Upper lobe of left lung (tissue), 4 donors: ENCODE data around the gene SETBP1.

ENCODE experiments used
- POLR2A ChIP-seq, 4 donors: fragments of 450-650 bp; IDR thresholded peaks; one replicate each; pipeline ENCODE4 v1.5.1; 2016 to 2017; ENCODE audit warnings: antibody characterized with exemption in 4 of 4, mild to moderate bottlenecking in 2 of 4
- TF ChIP-seq, protein P1 (sequence below), 6 experiments: fragments of 450-650 bp in 4 of 6; fragments of 200-600 bp in 2 of 6; sonication (generic) in 2 of 6; IDR thresholded peaks; one replicate each; pipeline ENCODE4 v1.5.1; 2016 to 2019; ENCODE audit warnings: antibody characterized with exemption in 6 of 6

- no peak for TF ChIP-seq POLR2A (IDR thresholded peaks at IDR 0.05)
- TF ChIP-seq, protein P1, sequence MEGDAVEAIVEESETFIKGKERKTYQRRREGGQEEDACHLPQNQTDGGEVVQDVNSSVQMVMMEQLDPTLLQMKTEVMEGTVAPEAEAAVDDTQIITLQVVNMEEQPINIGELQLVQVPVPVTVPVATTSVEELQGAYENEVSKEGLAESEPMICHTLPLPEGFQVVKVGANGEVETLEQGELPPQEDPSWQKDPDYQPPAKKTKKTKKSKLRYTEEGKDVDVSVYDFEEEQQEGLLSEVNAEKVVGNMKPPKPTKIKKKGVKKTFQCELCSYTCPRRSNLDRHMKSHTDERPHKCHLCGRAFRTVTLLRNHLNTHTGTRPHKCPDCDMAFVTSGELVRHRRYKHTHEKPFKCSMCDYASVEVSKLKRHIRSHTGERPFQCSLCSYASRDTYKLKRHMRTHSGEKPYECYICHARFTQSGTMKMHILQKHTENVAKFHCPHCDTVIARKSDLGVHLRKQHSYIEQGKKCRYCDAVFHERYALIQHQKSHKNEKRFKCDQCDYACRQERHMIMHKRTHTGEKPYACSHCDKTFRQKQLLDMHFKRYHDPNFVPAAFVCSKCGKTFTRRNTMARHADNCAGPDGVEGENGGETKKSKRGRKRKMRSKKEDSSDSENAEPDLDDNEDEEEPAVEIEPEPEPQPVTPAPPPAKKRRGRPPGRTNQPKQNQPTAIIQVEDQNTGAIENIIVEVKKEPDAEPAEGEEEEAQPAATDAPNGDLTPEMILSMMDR (IDR thresholded peaks at IDR 0.05), result no peak
Measured at GRCh38 chr18:44759925-44760342, 79.2 kb downstream of the SETBP1 start.
